BJ (cell line): ENCODE data around the gene BEAN1. TPM values are rescaled to one million over a fixed set of nuclear protein-coding genes. Genes with fewer than 3 reads are reported as not detected.
A peak's percentile ranks its signal among the peaks of the same experiment; 100 is the strongest.

ENCODE experiments used
- CTCF ChIA-PET: fragments of 350-600 bp; formaldehyde crosslinking; extraction: SDS; loops from one replicate; lab custom pipeline; 2021; ENCODE audit warnings: antibody characterized with exemption, inconsistent platforms; lab: Yijun Ruan, JAX
- POLR2A ChIA-PET: fragments of 300-600 bp; sonication (Branson Sonifier 250); formaldehyde crosslinking; extraction: SDS; loops from one replicate; lab custom pipeline; 2021; ENCODE audit warnings: antibody characterized with exemption; lab: Charles Lee
- DNase-seq: peaks from one replicate; pipeline ENCODE4 v3.0.0-alpha.2; 2011; ENCODE audit warnings: low read depth
- H3K27me3 ChIP-seq: 2 replicates; pipeline ENCODE4 v1.6.0; 2011; ENCODE audit warnings: low read length; ENCODE audit not compliant: control insufficient read depth, insufficient read depth
- H3K36me3 ChIP-seq: 2 replicates; pipeline ENCODE4 v1.5.1; 2011; ENCODE audit warnings: low read length; ENCODE audit not compliant: control insufficient read depth, insufficient read depth
- H3K4me3 ChIP-seq: 2 replicates; pipeline ENCODE4 v1.5.1; 2011; ENCODE audit warnings: low read depth, mild to moderate bottlenecking, control low read depth, low read length
- polyA plus RNA-seq: library from polyadenylated mRNA; depleted of rRNA; stranded (reverse); fragments of >200 nt; gene quantifications from 2 replicates; pipeline ENCODE4 v1.2.3, GENCODE V29; 2011
- TF ChIP-seq, protein P1 (sequence below): IDR thresholded peaks from 2 replicates; pipeline ENCODE4 v1.5.1; 2011; ENCODE audit warnings: low read depth, mild to moderate bottlenecking, control low read depth, inconsistent platforms, low read length, moderate library complexity; ENCODE audit not compliant: insufficient read depth

BEAN1 gene
- polyA plus RNA-seq, 1 experiment = not detected

DNA sequence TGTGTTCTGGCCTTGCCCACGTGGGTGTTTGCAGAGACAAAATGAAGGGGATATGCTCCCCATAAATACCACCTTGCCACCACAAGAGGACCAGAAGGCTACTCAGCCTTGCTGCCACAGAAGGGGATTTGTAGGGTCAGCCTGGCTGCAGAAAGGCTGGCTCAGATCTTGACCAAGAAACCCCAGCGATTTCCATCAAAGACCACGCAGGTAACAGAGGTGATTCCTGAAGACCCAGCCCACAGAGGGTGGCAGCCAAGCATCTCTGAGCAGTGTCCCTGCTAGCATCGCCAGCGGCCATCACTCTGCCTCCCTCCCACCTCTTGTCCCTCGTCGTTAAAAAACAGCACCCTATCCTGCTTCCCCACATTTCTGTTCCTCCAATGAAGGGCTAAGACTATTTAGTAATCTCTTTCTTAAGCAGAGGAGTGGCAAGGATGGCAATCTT lies 54.9 kb downstream of the BEAN1 start:
- DNase-seq = no peak
- ChIA-PET CTCF (interaction anchor here (0.6 to 2.1 kb wide), 9 partner anchors 8 to 126 kb away, joined by 3 to 17 read pairs (median 4); no protein-coding TSS in a partner anchor), POLR2A (no interaction called here)
- H3K36me3 ChIP-seq = no peaks in the 10 kb centered on the region
- TF ChIP-seq, protein P1, sequence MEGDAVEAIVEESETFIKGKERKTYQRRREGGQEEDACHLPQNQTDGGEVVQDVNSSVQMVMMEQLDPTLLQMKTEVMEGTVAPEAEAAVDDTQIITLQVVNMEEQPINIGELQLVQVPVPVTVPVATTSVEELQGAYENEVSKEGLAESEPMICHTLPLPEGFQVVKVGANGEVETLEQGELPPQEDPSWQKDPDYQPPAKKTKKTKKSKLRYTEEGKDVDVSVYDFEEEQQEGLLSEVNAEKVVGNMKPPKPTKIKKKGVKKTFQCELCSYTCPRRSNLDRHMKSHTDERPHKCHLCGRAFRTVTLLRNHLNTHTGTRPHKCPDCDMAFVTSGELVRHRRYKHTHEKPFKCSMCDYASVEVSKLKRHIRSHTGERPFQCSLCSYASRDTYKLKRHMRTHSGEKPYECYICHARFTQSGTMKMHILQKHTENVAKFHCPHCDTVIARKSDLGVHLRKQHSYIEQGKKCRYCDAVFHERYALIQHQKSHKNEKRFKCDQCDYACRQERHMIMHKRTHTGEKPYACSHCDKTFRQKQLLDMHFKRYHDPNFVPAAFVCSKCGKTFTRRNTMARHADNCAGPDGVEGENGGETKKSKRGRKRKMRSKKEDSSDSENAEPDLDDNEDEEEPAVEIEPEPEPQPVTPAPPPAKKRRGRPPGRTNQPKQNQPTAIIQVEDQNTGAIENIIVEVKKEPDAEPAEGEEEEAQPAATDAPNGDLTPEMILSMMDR = no peak
- peaks cover 2% of the 10 kb centered on the region for H3K27me3 ChIP-seq
- H3K4me3 ChIP-seq = no peak overlapping the region

DNA sequence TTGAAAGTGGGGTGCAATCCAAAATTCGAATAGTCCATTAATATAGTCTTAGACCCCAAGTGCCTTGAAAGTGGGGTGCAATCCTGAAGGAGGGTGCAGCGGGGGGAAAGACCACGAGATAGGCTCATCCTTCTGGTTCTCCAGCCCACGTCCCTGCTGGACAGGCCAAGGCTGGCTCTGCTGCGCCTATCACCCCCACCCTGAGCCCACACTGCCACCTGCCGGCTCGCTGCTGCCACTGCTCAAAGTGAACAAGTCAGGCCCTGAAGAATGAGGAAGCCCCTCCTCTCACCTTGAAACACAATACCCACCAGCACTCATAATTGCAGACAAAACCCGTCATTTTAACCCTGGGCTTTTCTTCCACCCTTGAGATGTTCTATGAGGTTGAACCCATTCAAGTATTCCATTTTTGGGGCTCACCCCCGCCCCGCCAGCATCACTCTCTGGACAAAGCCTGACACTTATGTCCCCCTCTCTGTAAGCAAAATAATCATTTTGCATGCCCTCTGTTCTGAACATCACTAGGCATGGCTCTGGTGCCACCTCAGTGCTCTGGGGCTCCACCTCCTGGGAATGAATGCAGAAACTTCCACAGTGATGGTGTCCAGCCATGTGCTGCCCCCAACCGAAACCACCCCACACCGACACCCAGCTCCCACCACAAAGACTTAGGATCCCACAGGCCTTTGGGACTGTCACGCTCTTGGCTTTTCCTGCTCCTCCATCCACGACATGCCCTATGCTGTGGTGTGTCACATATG lies 56.8 kb downstream of the BEAN1 start:
- DNase-seq = no peak
- ChIA-PET CTCF (interaction anchor here (0.6 to 2.1 kb wide), 14 partner anchors 8 to 116 kb away, joined by 3 to 17 read pairs (median 4); no protein-coding TSS in a partner anchor), POLR2A (no interaction called here)
- no peaks in the 10 kb centered on the region for H3K36me3 ChIP-seq
- TF ChIP-seq, protein P1 = peak; percentile 99
- no peaks in the 10 kb centered on the region; the same call in none of the 2 replicates for H3K27me3 ChIP-seq
- H3K4me3 ChIP-seq = no peak overlapping the region

DNA sequence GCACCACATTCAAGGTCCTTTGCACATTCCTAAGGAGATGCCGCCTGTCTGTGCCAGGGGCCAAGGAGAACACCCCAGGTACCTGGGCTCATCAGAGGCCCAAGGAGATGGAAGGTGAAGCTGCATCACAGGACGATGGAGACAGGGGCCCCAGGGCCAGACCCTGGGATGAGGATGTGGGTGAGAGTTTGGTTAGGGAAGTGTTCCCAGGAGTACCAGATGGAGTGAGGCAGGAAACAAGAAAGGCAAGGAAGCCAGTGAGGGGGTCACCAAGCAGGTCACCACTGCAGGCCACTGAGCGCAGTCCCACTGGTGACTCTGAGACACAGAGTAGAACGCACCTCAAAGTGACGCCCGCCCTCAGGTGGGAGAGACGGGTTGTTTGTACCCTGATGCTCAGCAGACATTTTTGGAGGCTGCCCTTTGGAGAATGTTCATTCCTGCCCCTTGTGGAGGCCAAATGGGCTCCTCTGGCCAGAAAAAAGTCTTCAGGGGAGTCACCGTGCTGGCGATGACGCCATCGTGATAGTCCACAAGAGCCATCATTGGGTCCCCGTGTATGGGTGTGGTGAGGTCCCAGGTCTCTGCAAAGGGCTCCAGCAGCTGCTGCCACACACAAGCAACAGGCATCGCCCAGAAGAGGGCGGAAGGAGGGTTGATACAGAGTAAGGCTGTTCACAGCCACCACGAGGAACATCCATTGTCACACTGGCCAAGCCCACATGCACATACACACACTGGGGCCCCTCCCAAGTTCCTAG lies 57.5 kb downstream of the BEAN1 start:
- POLR2A ChIA-PET = no interaction called here
- Histone ChIP-seq H3K36me3 (no peaks in the 10 kb centered on the region), H3K4me3 (no peak overlapping the region), H3K27me3 (no peaks in the 10 kb centered on the region; the same call in none of the 2 replicates)
- DNase-seq = no peak
- TF ChIP-seq, protein P1 = no peak
- CTCF ChIA-PET = interaction anchor here (0.8 to 1.8 kb wide), 8 partner anchors 8 to 117 kb away, joined by 3 to 12 read pairs (median 3); no protein-coding TSS in a partner anchor

DNA sequence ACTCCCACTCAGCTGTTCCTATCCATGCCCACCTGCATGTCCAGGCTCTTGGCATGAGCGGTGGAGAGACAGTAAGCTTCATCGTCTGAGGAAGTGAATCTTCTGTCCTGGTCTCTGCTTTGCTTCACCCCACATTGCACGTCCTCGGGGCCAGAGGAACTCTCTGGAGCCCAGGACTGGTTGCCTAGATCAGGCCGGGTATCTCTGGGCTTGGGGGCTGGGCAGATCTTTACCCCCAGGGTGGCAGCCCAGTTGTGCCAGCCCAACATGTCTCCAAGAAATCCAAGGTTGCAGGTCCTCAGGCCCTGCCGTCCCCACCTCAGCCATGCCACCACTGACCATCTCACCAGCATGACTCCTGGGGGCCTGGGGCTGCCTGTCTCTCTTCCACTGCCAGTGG lies 58.3 kb downstream of the BEAN1 start:
- POLR2A ChIA-PET = no interaction called here
- no peaks in the 10 kb centered on the region for H3K36me3 ChIP-seq
- no peaks in the 10 kb centered on the region; the same call in none of the 2 replicates for H3K27me3 ChIP-seq
- DNase-seq = no peak
- CTCF ChIA-PET = interaction anchor here (0.8 to 1.8 kb wide), 5 partner anchors 17 to 78 kb away, joined by 3 to 12 read pairs (median 3); no protein-coding TSS in a partner anchor
- H3K4me3 ChIP-seq = no peak overlapping the region
- TF ChIP-seq, protein P1 = no peak
